Stimulated activated CD8-positive, alpha-beta memory T cell treated with anti-CD3 and anti-CD28 coated beads, Interleukin-4, amount 100 ng/mL, for 4 hours (primary cell): ENCODE data around the gene SUSD4.
"Not testable (repeated sequence)": the region's sequence is repeated elsewhere in the genome, so short reads cannot be mapped to it uniquely, and the experiment has no call there.

Source experiments
- DNase-seq, 2 donors: peaks; one replicate each; pipeline ENCODE4 v3.0.0-alpha.2; 2020; ENCODE audit warnings: low read depth in 2 of 2, low spot score in 1 of 2

SUSD4 gene

DNA sequence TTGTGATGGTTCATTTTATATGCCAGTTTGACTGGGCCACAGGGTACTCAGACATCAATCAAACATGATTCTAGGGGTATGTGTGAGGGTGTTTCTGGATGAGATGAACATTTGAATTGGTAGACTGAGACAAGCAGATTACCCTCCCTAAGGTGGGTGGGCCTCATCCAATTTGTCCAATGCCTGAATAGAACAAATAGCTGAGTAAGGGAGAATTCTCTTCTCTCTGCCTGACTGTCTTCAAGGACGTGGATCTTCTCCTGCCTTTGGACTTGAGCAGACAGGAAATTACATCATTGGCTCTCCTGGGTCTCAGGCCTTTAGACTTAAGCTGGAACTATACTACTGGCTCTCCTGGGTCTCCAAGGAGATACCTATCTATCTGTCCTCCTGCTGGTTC lies 64.4 kb downstream of the SUSD4 start:
- DNase-seq: no peak

DNA sequence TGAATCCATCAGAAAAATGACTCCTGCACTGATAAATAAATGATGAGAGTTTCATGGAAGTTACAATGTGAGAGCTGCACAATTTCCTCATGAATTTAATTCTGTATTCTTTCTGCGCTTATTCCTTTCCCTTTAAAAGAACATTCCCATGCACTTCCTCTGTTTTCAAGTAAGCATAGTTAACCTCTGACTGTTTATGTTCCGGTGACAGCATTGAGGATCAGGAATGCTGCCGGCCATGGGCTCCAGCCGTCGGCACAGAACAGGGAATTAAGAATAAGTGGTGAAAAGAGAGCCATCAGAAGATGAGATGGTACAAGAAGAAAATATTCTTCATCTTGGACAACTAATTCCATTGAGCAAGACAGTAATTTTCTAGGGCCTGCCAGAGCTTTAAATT lies 65.3 kb downstream of the SUSD4 start:
- no peak for DNase-seq

DNA sequence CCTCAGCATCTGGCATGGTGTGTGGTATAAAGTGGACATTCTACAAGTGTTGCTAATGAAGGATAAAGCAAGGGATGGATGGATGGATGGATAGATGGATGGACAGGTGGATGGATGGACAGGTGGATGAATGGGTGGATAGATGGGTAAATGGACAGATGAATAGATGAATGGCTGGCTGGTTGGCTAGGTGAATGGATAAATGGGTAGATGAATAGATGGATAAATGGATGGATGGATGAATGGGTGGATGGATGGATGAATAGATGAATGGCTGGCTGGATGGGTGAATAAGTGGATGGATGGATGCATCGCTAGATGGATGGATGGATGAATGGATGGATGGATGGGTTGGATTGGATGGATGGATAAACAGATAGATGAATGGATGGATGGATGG lies 66.2 kb downstream of the SUSD4 start:
- DNase-seq: no peak

DNA sequence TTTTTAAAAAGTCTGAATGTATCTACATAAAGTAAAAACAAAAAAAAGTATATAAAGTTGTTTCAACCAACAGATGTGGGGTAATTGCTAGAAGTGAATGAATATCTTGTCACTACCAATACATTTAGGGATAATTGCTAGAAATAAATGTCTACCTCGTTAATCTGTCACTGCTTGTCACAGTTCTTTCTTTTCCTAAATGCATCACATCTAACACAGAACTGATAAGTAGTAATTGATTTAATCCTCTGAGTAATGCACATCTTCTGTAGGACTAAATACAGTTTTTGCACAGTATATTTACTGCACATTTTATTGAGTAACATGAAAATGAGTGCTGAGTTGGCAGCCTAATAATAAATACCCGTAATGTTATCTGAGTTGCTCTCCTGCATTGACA lies 72.2 kb downstream of the SUSD4 start:
- DNase-seq: no peak

DNA sequence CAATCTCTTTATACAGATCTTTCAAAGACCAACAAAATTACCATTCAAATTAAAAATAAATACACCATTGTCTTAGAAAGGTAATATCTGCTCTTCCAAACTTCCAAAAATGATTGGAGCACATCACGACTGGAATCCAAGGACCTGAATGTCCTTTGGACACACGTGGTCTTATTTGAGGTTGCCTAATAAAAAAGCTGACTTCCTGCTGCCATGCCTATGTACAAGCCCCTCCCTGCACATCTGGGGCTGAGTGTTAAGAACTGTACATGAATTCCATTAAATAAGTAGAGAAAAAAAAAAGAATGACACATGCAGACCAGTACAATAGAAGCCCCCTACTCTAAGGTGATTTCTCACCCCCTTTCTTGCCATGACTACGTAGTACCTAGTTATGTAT lies 73.6 kb downstream of the SUSD4 start:
- no peak for DNase-seq

DNA sequence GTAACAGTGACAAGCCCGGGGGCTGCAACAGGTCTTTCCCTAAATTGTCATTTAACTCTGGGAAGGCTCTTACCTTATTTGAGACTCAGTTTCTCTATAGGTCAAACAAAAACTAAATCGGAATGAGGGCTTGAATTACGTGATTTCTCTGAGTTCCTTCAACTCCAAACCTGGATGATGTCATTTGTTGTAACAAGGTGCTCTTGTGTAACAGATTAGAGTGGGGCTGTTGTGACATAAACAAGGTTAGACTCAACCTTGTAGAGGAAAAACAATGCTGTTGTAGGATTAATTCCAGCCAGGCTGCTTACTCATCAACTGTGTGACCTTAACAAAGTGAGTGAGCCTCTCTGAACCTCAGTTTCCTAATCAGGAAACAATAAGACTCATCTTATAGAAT lies 74.4 kb downstream of the SUSD4 start:
- DNase-seq: no peak

DNA sequence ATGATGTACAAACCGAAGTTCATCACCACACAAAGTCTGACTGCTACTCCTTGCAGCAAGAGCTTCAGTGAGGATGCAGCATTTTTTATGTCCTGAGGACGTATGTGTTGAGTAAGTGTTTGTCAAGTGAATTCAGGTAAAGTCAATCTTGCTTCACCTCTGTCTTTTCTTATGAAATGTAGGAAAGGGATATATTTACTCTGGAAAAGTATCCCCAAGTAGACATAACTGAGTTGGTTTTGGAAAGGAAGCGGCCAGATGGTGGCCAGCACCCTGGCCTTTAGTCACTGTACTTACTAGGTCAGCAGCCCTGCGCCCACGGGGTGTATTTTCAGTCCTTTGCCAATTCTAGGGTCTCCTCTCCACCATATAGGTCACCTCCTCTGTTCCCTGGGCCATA lies 75.2 kb downstream of the SUSD4 start:
- DNase-seq: no peak

DNA sequence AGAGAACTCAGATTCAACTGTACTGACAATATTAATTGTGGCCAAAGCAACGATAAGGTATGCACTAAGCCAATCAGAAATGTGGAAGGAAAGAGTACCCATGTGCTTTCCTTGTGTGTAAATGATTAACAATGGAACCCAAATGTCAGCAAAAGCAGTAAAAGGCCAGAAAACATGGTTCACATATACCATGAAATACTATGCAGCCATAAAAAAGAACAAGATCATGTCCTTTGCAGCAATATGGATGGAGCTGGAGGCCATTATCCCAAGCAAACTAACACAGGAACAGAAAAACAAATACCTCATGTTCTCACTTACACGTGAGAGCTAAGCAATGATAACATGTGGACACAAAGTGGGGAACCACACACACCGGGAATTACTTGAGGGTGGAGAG lies 78.5 kb downstream of the SUSD4 start:
- no peak for DNase-seq

DNA sequence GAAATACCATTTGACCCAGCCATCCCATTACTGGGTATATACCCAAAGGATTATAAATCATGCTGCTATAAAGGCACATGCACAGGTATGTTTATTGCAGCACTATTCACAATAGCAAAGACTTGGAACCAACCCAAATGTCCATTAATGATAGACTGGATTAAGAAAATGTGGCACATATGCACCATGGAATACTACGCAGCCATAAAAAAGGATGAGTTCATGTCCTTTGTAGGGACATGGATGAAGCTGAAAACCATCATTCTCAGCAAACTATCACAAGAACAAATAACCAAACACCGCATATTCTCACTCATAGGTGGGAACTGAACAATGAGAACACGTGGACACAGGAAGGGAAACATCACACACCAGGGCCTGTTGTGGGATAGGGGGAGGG lies 80.3 kb downstream of the SUSD4 start:
- DNase-seq: not testable (repeated sequence)

DNA sequence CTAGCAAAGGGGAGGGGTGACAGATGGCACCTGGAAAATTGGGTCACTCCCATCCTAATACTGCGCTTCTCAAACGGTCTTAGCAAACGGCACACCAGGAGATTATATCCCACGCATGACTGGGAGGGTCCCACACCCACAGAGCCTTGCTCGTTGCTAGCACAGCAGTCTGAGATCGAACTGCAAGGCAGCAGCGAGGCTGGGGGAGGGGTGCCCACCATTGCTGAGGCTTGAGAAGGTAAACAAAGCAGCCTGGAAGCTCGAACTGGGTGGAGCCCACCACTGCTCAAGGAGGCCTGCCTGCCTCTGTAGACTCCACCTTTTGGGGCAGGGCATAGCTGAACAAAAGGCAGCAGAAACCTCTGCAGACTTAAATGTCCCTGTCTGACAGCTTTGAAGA lies 85.7 kb downstream of the SUSD4 start:
- not testable (repeated sequence) for DNase-seq

DNA sequence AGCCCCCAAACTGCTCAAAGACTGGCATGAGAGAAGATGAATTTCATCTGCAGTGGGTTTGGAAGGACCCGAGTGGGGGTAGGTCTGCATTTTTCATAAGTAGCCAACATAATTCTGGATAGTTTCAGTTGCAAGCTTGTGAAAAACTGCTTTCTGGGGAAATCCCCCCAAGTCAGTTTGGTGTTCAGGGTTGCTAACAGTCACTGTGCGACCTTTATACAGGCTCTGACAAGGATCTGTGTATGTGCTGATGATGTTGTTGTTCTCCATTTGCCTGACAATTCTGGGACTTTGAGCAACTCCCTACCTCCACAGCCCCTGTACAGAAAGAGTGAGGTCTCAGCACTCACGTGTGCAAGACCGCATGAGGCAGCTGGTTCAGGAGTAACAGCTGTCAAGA lies 87.9 kb downstream of the SUSD4 start:
- DNase-seq: no peak

DNA sequence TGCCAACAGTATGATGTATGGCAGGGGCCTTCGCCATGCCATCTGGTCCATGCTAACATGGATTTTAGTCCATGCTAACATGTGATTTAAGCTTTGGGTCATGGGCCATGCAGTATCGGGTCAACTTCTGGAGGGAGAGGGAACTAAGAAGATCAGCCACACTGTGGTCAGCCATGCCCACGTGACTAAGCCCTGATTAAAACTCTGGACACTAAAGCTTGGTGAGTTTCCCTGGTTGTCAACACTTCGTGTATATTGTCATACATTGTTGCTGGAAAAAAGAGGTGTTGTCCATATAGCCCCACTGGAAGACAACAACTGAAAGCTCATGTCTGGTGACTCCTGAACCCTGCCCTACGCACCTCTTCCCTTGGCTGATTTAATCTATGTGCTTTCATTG lies 90.5 kb downstream of the SUSD4 start:
- no peak for DNase-seq

DNA sequence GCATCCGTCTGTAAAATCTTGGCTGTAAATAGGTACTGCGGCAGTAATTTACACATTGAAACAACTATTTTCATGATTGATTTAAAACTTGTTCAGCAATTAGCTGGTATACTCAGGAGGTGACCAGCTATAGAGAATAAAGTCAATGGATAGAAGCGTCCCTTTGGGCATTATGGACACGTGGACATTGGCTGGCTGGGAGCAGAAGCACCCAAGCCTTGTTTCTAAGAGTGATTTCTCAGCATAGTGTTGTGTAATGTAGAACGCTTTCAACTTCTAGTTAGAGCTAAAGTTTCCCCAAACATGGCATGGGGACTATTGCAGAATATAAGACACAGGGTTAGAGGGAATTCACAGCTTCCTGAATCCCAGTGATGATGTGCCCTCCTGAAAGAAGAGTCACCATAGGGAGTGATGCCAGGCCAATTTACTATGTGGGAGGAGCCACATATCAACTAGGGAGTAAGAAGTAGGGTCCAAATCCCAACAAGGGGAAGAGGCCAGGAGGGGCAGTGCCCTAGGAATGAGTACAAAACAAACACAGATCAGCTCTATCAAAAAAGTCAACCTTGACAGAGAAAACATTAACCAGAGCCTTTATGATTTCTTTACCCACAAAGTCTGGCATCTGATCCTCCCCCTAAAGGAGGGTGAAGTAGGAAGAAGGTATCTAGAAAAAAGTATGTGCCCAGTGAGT lies 92.7 kb downstream of the SUSD4 start:
- no peak for DNase-seq

DNA sequence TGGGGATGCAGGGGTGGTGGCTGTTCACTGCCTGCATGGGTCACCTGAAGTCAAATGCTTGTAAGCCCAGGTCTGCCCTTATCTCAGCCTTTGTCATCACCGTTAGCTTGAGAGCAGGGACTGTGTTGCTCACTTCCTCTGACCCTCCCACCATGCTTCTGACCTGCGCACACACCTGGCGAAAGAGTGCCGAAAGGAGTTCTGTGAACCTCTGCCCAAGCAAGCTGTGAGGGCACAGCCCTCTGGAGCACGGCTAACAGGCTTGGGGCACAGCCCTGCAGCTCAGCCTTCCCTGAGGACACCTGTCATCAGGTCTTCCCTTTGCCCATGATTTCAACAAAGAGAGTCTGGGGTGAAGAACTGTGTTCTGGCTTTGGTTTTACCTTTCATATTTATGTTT lies 93.8 kb downstream of the SUSD4 start:
- no peak for DNase-seq

DNA sequence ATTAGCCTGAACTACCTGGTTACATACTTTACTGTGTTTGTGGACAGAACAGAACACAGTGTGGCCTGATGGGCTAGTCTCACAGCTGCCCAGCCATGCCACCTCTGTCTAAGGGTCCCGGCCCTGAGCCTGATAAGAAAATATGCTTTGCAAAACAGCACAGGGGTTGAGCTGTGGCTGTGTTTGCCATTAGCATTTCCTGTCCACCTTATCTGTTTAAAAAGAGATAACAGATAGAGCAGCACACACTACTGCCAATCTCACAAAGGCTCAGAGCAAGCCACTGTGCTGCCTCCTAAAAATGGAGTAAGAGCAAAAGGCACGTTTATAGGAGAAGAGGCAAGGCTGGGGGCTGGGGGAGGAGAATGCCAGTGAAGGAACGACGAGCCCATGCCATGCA lies 95.0 kb downstream of the SUSD4 start:
- DNase-seq: no peak

DNA sequence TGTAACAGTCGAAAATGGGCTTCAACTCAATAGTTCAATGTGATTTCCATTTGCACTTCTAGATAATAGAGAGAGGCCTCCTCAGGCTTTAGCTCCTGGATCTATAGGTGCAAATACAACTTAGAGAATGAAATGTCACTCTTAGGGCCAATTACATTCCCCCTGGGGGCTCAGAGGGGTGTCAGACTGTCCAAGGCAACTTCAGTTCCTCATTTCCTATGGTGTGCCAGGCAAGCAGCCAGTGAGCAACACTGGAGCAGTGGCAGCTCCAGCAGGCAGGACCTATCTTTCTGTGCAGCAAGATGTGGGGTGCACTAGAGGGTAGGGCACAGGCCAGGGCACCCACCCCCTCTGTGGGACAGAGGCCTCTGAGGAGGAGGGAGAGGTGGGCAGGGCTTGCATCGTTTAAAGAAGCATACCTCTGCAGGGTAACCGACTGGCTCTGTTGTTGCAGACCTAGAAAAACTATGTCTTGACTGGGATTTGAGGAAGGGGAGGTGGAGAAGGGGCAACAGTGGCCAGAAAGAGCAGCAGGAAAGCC lies 97.3 kb downstream of the SUSD4 start:
- DNase-seq: no peak

DNA sequence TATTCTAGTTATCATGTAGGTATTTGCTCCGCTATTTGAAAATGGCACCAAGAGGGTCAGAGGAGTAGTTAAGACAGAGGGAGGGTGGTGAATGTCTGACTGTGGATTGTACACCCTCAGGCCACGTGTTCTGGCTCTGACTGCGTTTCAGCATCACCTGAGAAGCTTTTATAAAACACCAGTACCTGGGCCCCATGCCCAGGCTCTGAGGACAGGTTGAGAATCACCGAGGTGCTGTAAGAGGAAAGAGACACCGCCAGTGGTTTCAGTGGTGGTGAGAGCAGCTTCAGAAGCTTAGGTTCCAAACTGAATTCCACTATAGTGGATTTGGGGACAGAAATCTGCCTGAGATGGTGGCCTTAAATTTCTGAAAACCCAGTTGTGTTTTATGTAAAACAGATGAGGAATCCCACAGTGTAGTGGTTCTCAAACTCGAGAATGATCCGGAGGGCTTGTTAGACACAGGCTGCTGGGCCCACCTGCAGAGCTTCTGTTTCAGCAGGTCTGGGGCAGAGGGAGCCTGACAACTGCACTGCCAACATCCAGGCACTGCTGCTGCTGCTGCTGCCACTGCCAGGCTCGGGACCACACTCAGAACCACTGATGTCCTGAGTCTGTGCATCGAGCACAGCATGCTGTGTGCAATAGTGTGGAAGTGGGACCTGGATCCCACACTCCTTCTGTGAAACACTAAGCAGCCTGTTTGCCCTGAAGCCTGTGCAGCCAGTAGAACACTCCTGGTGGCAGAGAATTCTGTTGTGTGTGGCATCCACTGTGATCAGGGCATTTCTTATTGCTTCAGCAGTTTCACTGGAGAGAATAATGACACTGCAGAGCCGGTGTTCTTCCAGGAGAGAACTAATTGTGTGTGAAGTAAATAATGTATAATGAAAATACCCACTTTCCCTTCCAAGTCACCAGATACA lies 98.7 kb downstream of the SUSD4 start:
- DNase-seq: no peak

DNA sequence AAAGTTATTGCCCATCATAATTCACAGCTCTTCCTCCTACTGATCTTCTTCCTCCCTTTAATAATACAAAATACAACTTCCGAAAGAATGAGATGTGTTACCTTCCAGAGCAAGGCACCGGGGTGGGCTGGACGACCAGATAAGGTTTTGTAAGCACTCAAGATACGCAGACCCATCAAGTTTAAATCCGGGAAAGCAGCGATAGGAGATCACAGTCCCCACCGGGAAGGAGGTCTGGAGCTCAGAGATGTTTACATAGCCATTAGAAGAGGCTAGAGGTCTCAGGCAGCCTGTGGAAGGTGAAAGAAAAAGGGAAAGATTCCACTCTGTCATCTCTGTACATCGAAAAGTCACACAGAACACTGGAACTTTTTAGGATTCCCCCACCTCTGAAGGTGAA lies 99.4 kb downstream of the SUSD4 start:
- no peak for DNase-seq

DNA sequence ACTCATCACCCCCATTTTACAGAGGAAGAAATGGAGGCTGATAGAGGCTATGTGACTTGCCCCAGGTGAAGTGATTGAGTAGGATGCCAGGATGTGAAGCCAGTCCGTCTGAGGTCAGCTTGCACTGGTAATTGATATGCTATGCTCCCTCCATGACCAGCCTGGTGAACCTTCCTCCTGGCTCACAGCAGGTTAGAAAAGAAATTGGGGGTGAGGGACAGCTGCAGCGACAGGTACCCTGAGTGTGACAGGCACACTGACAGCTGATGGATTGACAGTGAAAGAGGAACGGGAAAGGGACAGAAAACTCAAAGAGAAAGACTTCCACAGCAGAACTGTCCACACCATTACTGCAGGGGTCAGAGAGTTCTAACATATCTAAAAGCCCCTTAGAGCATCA lies 102.1 kb downstream of the SUSD4 start:
- DNase-seq: no peak

DNA sequence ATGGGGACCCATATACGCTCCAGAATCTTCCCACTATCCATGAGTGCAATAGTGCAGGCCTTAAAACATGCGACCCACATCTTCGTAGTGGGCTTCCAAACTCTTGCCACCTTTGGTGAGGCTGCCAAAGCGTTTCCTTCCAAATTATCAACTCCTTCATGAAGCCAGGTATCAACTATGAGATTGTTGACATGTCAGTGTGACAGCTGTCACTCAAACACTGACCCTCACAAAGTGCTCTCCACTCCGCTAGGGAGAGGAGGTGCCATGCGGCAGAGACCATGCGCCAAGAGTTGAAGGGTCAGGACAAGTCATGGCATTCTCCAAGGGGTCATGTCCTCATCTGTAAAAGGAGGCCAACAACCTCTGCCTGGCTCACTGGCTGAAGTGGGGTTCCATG lies 103.3 kb downstream of the SUSD4 start:
- DNase-seq: no peak

DNA sequence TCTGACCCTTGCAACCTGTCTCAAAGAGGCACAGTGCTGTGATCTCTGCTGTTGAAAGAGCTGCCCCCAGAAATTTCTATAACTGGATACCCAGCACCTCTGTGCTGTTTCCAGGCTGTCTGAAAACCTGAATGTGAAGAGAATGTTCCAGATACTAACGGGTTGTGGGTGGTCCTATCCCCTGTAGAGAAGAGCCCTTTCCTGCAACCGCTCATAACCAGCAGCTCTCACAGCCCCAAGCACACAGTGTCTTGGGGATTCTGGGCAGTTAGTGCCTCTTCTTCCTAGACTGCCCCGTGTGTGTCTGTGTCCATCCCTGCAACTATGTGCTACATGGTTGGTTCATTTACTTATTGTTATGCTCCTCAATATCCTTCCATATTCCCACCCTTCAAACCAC lies 104.5 kb downstream of the SUSD4 start:
- no peak for DNase-seq

DNA sequence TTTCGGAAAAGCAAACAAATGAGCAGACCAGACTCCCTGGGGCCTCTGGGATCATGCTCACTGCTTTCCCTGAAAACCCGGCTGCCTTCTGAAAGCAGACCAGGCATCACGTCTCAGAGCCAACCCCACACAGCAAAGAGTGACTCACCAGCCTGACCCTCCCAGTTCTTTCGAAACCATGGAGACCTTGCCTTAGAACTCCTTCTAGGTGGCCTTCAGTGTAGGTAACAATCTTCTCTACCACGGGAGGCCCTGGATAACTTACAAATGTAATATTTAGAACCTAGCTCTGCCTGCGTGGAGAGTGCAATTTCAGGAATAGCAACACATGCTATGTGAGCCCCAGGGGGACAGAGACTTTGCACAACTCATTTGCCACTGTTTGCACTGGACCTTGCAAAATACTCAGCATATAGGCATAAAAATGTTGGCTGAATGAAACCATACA lies 105.2 kb downstream of the SUSD4 start:
- DNase-seq: no peak
